NCI-H2029 (cell line): ENCODE measurements around the gene NADK.
A peak's percentile ranks its signal among the peaks of the same experiment; 100 is the strongest.

Source experiments
- DNase-seq: peaks from one replicate; lab custom pipeline; 2025; lab: John Stamatoyannopoulos, UW

NADK gene

DNA sequence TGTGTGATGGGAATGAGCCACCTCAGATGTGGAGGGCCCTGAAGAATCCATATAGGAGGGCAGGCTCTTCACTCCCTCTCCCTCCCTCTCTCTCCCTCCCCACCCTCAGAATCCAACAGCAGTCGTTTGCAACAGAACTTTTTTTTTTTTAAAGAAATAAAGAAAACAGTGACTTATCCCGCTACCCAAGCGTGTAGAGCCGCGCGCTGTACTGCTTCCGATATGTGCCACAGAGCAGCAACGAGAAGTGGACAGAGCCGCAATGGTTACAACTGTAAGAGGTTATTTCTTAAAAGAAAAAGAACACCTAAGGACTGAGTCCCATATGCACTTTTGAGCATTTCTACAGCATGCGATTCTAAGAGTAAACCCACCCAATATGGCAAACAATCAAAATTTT lies 7.4 kb upstream of the NADK start:
- DNase-seq, result no peak

- no peak for DNase-seq
These were observed 6.7 kb upstream of the NADK start for GRCh38 chr1:1784933-1785332.

GRCh38 chr1:1783320-1783719 lies 5.0 kb upstream of the NADK start:
- no peak for DNase-seq

GRCh38 chr1:1782399-1783221 lies 4.3 kb upstream of the NADK start:
- DNase-seq, result peak; percentile 72

DNA sequence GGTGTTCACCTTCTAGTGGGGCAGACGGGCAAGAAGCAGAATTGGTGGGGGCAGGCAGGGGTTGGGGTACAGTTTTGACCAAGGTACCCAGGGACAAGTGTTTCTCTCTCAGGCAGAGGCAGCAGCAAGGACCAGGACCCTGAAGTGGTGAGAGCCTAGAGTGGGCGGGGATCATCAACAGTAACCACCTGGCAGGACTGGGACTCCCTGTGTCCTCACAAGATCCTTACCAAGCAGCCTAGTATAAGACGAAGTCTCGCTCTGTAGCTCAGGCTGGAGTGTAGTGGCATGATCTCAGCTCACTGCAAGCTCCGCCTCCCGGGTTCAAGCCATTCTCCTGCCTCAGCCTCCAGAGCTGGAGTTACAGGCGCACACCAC lies 3.2 kb upstream of the NADK start:
- no peak for DNase-seq

DNA sequence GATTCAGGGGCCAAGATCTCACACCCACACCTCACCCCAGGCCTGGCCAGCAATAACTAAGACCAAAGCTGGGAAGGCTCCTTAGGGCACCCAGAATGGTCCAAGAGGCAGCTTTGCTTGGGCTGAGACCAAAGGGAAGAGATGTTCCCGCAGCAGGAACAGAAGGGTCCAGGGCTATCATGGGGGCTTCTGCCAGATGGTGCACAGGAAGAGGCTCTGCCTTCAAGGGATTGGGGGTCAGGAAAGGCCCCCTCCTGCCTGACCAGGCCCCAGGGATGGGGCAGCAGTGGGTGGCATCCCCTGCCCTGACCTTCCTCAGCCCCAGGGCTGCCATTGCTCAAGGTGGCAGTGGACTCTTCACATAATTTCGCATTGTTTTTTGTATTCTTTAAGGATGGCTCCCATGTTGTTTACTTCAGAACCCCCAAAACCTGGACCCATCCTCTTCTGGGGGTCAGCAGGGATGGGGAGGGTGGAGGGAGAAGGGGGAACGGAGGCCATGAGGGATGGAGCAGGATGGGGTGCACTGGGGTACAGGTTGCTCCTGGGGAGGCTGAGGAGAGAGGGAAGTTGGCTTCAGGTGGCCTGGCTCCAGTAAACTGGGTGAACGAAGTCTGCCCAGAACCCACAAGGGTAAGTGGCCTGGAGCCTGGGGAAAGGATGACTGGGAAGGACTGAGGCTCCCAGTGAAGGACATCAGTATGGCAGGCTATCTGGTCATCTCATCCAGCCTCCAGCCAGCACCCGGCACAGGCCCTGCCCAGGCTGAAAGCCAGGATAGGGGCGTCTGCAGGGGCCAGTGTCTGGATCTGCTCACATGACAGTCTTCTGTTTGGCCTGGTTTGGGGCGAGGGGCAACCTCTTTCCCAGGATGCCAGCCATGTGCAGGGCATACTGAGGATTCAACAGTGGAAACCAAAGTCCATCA lies 2.6 kb upstream of the NADK start:
- no peak for DNase-seq

DNA sequence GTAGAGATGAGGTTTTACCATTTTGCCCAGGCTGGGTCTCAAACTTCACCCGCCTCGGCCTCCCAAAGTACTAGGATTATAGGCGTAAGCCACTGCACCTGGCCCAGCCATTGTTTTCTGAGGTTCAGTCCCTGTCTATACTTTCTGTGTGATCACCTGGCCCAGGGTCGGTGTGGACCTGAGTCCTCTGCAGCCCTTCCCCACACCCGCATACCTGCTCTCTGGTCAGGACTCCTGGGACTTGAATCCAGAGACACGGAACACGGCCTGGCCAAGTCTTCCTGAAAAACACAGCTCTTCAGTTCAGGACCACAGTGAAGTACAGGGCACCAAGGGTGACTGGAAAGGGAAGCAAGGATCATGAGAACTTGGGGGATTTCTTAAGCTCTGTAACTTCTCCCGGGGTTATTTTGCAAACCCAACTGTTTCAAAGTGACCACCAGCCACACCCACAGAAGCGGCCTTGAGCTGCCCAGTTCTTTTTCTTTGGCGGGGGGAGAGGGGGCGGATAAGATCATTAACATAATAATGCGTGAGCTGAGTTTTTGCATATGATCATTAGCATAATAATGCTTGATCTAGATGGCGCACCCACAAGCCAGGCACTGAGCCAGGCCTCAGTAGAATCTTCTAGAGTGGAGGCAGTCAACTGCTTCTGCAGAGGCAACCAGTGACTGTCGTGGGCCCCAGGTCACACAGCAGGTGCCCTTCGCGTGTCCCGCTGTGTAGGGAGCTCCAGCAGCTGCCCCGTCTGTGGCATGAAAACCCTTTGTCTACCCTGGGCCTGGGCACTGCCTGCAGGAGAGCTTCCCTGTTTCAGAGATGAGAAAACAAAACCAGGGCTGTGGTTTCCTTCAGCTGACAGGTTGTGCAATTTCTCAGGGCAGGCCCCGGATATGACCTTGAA lies 1.7 kb upstream of the NADK start:
- DNase-seq, result peak; percentile 28

- peak; percentile 24 for DNase-seq
These were observed 1.0 kb upstream of the NADK start for GRCh38 chr1:1779320-1779675.

DNA sequence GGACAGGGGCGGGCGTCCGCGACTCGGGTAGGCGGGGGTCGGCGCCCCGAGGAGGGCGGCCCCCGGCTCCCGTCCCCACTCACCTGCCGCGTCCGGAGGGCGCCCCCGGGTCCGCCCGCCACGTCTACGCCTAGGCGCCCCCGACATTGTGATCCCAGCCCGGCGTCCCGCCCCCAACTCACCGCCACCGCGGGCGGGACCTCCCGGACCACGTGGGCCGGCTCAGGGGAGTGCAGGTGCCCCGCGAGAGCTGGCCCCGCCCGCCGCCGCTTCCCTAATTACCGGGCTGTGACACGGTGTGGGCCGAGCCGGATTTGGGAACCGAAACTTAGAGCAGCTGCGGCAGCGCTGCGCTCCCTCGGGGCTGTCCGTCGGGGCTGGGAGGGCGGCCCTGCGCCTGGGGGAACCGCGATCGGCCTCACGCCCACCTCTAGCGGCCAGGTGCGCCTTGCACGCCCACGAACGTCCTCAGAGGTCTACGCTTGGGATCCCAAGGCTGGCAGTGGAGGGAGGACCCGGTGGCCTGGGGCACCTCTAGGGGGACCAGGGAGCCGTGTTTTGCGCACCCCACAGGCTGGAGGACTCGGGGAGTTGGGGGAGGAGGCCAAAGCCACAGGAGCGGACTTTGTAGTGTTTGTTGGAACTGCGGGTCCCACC lies 521 bp upstream of the NADK start:
- DNase-seq, result no peak

GRCh38 chr1:1777583-1777899 lies 729 bp downstream of the NADK start:
- DNase-seq, result no peak

DNA sequence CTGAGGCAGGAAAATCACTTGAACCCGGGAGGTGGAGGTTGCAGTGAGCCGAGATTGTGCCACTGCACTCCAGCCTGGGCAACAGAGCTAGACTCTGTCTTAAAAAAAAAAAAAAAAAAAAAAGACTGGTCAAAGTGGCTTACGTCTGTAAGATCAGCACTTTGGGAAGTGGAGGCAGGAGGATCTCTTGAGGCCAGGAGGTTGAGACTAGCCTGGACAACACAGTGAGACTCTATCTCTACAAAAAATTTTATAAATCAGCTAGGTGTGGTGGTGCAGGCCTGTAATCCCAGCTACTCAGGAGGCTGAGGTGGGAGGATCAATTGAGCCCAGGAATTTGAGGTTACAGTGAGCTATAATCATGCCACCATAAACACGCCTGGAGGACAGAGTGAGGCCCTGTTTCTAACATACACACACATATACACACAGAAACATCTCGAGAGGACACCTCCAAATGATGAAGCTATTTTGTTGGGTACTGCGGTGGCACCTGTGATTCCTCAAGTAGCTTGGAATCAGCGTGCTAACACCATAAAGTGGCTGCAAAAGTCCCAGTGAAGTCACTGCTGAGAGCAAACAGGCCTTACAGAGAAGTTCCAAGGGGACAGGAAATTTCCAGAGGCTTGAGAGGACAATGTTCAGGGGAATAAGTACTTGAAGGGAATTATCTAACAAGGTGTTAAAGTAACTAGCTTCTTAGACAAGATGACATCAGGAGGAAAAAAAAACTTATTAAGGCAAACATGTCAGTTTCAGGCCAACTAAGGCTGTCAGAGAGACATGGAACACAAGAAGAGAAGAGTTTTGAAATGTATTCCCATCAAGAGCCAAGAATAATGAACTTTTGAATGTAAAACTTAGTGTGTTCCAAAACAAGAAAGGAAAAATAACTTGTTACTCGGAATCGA lies 1.3 kb downstream of the NADK start:
- no peak for DNase-seq

GRCh38 chr1:1775327-1776226 lies 2.7 kb downstream of the NADK start:
- peak; percentile 10 for DNase-seq

DNA sequence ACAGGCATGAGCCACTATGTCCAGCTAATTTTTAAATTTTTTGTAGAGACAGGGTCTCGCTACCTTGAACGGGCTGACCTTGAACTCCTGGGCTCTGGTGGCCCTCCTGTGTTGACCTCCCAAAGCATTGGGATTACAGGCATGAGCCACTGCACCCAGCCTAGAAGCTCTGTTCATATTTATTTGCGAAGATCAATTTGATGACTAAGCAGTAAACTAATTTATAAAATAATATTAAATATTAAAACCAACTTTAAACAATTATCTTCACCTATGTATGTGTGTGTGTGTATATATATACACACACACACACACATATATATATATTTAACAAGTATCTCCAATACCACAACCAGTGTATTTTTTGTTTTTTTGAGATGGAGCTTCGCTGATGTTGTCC lies 4.4 kb downstream of the NADK start:
- DNase-seq, result no peak

GRCh38 chr1:1771096-1771495 lies 7.2 kb downstream of the NADK start:
- DNase-seq, result no peak

DNA sequence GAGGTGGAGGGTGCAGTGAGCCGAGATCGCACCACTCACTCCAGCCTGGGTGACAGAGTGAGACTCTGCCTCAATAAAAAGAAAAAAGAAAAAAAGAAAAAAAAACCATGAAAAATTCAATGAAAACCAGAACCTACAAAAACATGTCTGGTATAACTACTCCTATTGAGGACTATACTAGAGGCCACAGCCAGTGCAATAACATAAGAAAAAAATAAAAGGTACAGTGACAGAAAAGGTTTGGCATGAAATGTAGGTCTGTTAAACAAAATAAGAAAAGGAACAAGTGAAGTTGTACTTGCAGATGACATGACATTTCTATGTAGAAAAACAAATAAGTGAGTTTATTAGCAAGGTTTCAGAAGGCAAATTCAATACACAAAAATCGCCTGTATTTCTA lies 8.2 kb downstream of the NADK start:
- DNase-seq, result no peak

DNA sequence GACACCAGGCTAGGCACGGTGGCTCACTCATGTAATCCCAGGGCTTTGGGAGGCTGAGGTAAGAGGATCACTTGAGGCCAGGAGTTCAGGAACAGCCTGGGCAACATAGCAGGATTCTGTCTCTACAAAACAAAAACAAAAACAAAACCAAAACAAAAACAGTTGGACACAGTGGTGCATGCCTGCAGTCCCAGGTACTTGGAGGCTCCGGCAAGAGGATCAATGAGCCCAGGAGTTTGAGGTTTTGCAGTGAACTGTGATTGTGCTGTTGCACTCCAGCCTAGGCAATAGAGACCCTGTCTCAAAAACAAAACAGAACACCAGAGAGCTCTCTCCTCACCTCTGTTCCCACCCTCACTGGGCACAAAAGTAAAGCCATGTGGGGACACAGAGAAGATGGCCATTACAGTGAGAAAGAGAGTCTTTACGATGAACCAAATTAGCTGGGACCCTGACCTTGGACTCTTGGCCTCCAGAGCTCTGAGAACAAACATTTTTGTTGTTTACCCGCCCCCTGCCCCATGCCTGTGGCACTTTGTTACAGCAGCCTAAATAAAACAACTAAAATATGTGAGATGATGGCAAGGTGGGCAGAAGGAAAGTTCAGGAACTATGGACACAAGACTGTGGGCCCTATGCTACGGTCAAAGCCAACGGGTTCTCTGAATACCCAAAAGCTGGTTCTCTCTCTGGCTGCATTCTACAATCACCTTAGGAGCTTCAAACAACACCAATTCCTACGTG lies 9.8 kb downstream of the NADK start:
- DNase-seq, result no peak

- DNase-seq, result no peak
These were observed 13.3 kb downstream of the NADK start for GRCh38 chr1:1764876-1765470.
